GM12801 (cell line): Measurements from ENCODE around the gene ENGASE.

ENCODE experiments used
- CTCF ChIP-seq: IDR thresholded peaks from one replicate; pipeline ENCODE4 v1.5.1; 2011; ENCODE audit warnings: control low read depth; ENCODE audit not compliant: insufficient read length; ENCODE audit errors: extremely low read depth

ENGASE gene

GRCh38 chr17:79074649-79075445 lies at the start of gene ENGASE:
Gene ENGASE, plus strand, starts transcription at chr17:79074824. Its CDS starts 121 bp downstream, at chr17:79074945.
- TF ChIP-seq CTCF: no peak

- no peak for TF ChIP-seq CTCF
Observed at GRCh38 chr17:79024901-79025737, 49.5 kb upstream of the ENGASE start.

- no peak for TF ChIP-seq CTCF
Observed at GRCh38 chr17:79026376-79027273, 48.0 kb upstream of the ENGASE start.

- no peak for TF ChIP-seq CTCF
Observed at GRCh38 chr17:79027274-79027924, 47.2 kb upstream of the ENGASE start.

GRCh38 chr17:79027925-79028491 lies 46.6 kb upstream of the ENGASE start:
- TF ChIP-seq CTCF: no peak

GRCh38 chr17:79028496-79029326 lies 45.9 kb upstream of the ENGASE start:
- TF ChIP-seq CTCF: no peak
